GM19468 (cell line): ENCODE data around the gene ZMIZ1.

ENCODE experiments used
- ATAC-seq: cut with Tn5 transposase; IDR thresholded peaks from one replicate; pipeline ENCODE4 v1.9.1; 2021; ENCODE audit warnings: mild to moderate bottlenecking, moderate library complexity, moderate number of reproducible peaks; ENCODE audit not compliant: unreplicated experiment; ENCODE audit errors: extremely low read depth

ZMIZ1 gene

GRCh38 chr10:79051766-79052165 is 17.0 kb upstream of the ZMIZ1 start:
- no peak for ATAC-seq

GRCh38 chr10:79052291-79053080 is 16.3 kb upstream of the ZMIZ1 start:
- no peak for ATAC-seq

GRCh38 chr10:79053081-79053434 is 15.7 kb upstream of the ZMIZ1 start:
- ATAC-seq: no peak

GRCh38 chr10:79053481-79054202 is 15.1 kb upstream of the ZMIZ1 start:
- no peak for ATAC-seq

GRCh38 chr10:79054203-79055099 is 14.3 kb upstream of the ZMIZ1 start:
- no peak for ATAC-seq

- no peak for ATAC-seq
Measured at GRCh38 chr10:79055100-79055782, 13.5 kb upstream of the ZMIZ1 start.

GRCh38 chr10:79055892-79056291 is 12.9 kb upstream of the ZMIZ1 start:
- no peak for ATAC-seq

- no peak for ATAC-seq
Measured at GRCh38 chr10:79056361-79056735, 12.4 kb upstream of the ZMIZ1 start.

GRCh38 chr10:79056736-79057391 is 11.9 kb upstream of the ZMIZ1 start:
- ATAC-seq: no peak

- no peak for ATAC-seq
Measured at GRCh38 chr10:79057481-79058275, 11.1 kb upstream of the ZMIZ1 start.

- ATAC-seq: no peak
Measured at GRCh38 chr10:79058899-79059841, 9.6 kb upstream of the ZMIZ1 start.

GRCh38 chr10:79059859-79060379 is 8.8 kb upstream of the ZMIZ1 start:
- ATAC-seq: no peak

GRCh38 chr10:79060641-79061255 is 8.0 kb upstream of the ZMIZ1 start:
- ATAC-seq: no peak

- no peak for ATAC-seq
Measured at GRCh38 chr10:79061441-79062315, 7.1 kb upstream of the ZMIZ1 start.

- no peak for ATAC-seq
Measured at GRCh38 chr10:79063071-79063491, 5.7 kb upstream of the ZMIZ1 start.
